Measurements from ENCODE around the gene OR2W1.

GRCh38 chr6:29092957-29093356, 48.0 kb upstream of the OR2W1 start:
- TF ChIP-seq CTCF (IDR thresholded peaks at IDR 0.05), result no peak
- TF ChIP-seq POLR2A (IDR thresholded peaks at IDR 0.05), result no peak
